HG02970 (cell line): Measurements from ENCODE around the gene XAGE2.

Experiments
- ATAC-seq: cut with Tn5 transposase; IDR thresholded peaks from one replicate; pipeline ENCODE4 v1.9.1; 2021; ENCODE audit warnings: mild to moderate bottlenecking, moderate library complexity, moderate number of reproducible peaks; ENCODE audit not compliant: unreplicated experiment, low FRiP score

XAGE2 gene

DNA sequence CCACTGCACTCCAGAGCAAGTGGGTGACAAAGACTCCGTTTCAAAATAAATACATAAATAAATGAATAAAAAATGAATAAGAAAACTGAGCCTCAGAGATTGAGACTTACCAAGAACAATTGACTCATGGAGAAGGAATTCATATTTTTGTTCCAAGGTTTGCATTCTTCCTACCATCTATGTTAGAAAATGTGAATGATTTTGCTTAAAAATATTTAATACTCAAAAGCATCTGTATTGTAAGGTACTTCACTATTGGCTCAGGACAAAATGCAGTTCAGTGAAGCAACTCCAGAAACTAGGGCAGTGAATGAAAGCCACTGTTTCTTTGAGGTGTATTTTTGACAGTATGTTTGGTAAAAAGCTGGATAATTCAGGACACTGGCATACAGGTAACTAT, 54.1 kb downstream of the XAGE2 start:
- no peak for ATAC-seq

DNA sequence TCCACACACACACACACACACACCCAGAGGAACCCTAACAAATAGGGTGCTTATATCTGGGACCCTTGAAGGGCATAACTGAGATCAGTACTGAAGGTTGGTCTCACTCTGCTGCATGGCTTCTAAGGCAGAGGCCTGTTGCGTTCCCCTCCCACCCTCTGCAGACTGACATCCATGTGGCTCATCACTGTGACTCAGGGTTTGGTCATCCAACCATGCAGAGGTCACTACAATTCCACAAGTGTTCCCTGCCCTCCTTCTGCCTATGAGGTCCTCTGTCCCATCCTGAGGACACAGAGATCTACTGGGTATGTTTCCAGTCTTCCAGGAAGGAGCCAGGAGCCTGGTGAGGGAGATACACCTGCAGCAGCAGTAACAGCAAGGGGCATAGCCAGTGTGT, 55.8 kb downstream of the XAGE2 start:
- ATAC-seq: no peak
